Sigmoid colon (tissue), 7 donors: ENCODE measurements around the gene CHST8. TPM values are rescaled to one million over a fixed set of nuclear protein-coding genes. Genes with fewer than 3 reads are reported as not detected.
"Not testable (repeated sequence)": the region's sequence is repeated elsewhere in the genome, so short reads cannot be mapped to it uniquely, and the experiment has no call there.

Source experiments
- DNase-seq: peaks from one replicate; pipeline ENCODE4 v3.0.0-alpha.2; 2019
- H3K27ac ChIP-seq, 4 donors: fragments of 200-600 bp; sonication (generic); one replicate each; pipeline ENCODE4 v1.5.1; 2016 to 2019; ENCODE audit warnings: mild to moderate bottlenecking in 1 of 4
- H3K27me3 ChIP-seq, 3 donors: fragments of 200-600 bp; sonication (generic); one replicate each; pipeline ENCODE4 v1.5.1; 2019; ENCODE audit warnings: mild to moderate bottlenecking in 1 of 3
- H3K36me3 ChIP-seq, 4 donors: fragments of 200-600 bp; sonication (generic); one replicate each; pipeline ENCODE4 v1.5.1; 2016 to 2019
- H3K4me1 ChIP-seq, 4 donors: fragments of 200-600 bp; sonication (generic); one replicate each; pipeline ENCODE4 v1.5.1; 2017 to 2019
- H3K4me3 ChIP-seq, 4 donors: fragments of 200-600 bp; sonication (generic); one replicate each; pipeline ENCODE4 v1.5.1; 2017 to 2019; ENCODE audit warnings: mild to moderate bottlenecking in 2 of 4, moderate library complexity in 1 of 4
- H3K9me3 ChIP-seq, 4 donors: fragments of 200-600 bp in 3 of 4; sonication (generic) in 3 of 4; one replicate each; pipeline versions ENCODE4 v1.5.1 to v1.6.1; 2013 to 2019
- EP300 ChIP-seq, 4 donors: sonication (generic); formaldehyde crosslinking; IDR thresholded peaks; one replicate each; pipeline ENCODE4 v1.6.1; 2017; ENCODE audit warnings: antibody characterized with exemption in 4 of 4
- POLR2A ChIP-seq, 2 donors: fragments of 450-650 bp; IDR thresholded peaks; one replicate each; pipeline ENCODE4 v1.6.1; 2016; ENCODE audit warnings: antibody characterized with exemption in 2 of 2, mild to moderate bottlenecking in 2 of 2, moderate library complexity in 2 of 2
- POLR2AphosphoS5 ChIP-seq, 4 donors: sonication (generic); formaldehyde crosslinking; IDR thresholded peaks; one replicate each; pipeline ENCODE4 v1.6.1; 2017; ENCODE audit warnings: antibody characterized with exemption in 4 of 4
- WGBS, 2 donors: extraction: QIAGEN DNeasy Blood & Tissue Kit; methylation state at CpG; one replicate each; pipeline ENCODE4 v1.1.7; 2013; 5-methylcytosine and 5-hydroxymethylcytosine counted together
- intact Hi-C: fragments of 100-400 bp; cut with DNase I; formaldehyde crosslinking; loops from one replicate; pipeline ENCODE4 v1.15.1; 2023
- polyA plus RNA-seq, 3 donors: library from polyadenylated mRNA; stranded (reverse); fragments of 200-250 nt; gene quantifications; one replicate each; pipeline ENCODE4 v1.2.3, GENCODE V29; 2013
- total RNA-seq, 4 donors: library from RNA; depleted of rRNA; stranded (reverse); fragments of >200 nt; gene quantifications; one replicate each; pipeline ENCODE4 v1.1.0, GENCODE V29; 2016
- TF ChIP-seq, protein P1 (sequence below), 4 experiments: fragments of 450-650 bp in 3 of 4; fragments of 200-600 bp in 1 of 4; IDR thresholded peaks; one replicate each; pipeline ENCODE4 v1.5.1; 2016 to 2019; ENCODE audit warnings: antibody characterized with exemption in 4 of 4, mild to moderate bottlenecking in 3 of 4, moderate library complexity in 2 of 4
- donor health status: healthy with polysubstance abuse.
- donor health status: Bipolar disorder and iron deficiency.
- donor health status: healthy.

The CHST8 gene
- total and polyA plus RNA-seq, 7 donors = 0.35 to 0.60 (median 0.36) TPM; not detected in 4

DNA sequence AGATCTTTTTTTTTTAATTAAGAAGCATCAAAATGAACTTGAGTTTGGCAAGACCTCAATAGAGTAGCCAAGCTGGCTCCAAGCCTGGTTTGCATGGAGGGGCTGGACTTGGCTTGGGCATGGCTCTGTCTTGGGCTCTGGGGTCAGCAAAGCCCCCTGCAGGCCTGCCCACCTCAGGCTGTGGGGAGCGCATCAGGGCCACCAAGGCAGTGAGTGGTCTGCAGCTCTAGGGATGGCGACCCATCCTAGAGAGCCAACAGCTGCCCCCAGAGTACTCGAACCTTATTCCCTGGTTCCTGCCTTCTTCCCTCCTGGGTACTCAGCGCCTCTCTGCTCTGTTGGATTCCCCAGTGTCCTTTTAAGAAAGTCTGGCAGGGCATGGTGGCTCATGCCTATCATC lies 5.4 kb upstream of the CHST8 start:
- Histone ChIP-seq H3K4me1 (peaks cover 0 to 3% (median 0%) of the 10 kb centered on the region in 4 donors), H3K9me3 (no peaks in the 10 kb centered on the region), H3K4me3 (no peak overlapping the region), H3K27me3 (peaks cover 6 to 21% (median 10%) of the 10 kb centered on the region in 3 donors), H3K27ac (no peak overlapping the region), H3K36me3 (no peaks in the 10 kb centered on the region)
- TF ChIP-seq POLR2A (IDR thresholded peaks at IDR 0.05) (no peak), POLR2AphosphoS5 (IDR thresholded peaks at IDR 0.05) (no peak), EP300 (IDR thresholded peaks at IDR 0.05) (no peak)
- TF ChIP-seq, protein P1, sequence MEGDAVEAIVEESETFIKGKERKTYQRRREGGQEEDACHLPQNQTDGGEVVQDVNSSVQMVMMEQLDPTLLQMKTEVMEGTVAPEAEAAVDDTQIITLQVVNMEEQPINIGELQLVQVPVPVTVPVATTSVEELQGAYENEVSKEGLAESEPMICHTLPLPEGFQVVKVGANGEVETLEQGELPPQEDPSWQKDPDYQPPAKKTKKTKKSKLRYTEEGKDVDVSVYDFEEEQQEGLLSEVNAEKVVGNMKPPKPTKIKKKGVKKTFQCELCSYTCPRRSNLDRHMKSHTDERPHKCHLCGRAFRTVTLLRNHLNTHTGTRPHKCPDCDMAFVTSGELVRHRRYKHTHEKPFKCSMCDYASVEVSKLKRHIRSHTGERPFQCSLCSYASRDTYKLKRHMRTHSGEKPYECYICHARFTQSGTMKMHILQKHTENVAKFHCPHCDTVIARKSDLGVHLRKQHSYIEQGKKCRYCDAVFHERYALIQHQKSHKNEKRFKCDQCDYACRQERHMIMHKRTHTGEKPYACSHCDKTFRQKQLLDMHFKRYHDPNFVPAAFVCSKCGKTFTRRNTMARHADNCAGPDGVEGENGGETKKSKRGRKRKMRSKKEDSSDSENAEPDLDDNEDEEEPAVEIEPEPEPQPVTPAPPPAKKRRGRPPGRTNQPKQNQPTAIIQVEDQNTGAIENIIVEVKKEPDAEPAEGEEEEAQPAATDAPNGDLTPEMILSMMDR (IDR thresholded peaks at IDR 0.05) = no peak
- intact Hi-C loops = no loop called here
- 80 to 87% methylated on average over 4 of the region's 4 CpGs for WGBS, 2 donors
- DNase-seq = no peak

DNA sequence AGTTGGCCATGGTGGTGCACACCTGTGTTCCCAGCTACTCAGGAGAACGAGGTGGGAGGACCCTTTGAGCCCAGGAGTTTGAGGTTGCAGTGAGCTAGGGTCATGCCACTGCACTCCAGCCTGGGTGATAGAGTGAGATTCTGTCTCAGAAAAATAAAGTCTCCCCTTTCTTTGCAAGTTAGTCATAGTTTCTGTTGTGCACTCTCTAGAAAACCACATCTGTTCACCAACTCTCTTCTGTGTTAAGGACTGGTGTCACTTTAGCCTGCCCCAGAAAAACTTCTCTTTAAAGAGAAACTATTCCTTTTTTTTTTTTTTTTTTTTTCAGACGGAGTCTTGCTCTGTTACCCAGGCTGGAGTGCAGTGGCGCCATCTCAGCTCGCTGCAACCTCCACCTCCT lies 4.9 kb upstream of the CHST8 start:
- Histone ChIP-seq H3K4me1 (peaks cover 0 to 7% (median under 1%) of the 10 kb centered on the region in 4 donors), H3K9me3 (no peaks in the 10 kb centered on the region), H3K4me3 (no peak overlapping the region), H3K27me3 (peaks cover 8 to 26% (median 13%) of the 10 kb centered on the region in 3 donors), H3K27ac (no peak overlapping the region), H3K36me3 (no peaks in the 10 kb centered on the region)
- TF ChIP-seq EP300 (IDR thresholded peaks at IDR 0.05) = no peak
- no peak for TF ChIP-seq POLR2A (IDR thresholded peaks at IDR 0.05)
- TF ChIP-seq POLR2AphosphoS5 (IDR thresholded peaks at IDR 0.05) = no peak
- TF ChIP-seq, protein P1 (IDR thresholded peaks at IDR 0.05) = no peak
- DNase-seq = no peak
- WGBS, 2 donors = 66 to 80% methylated on average over 4 of the region's 4 CpGs
- intact Hi-C loops = no loop called here

DNA sequence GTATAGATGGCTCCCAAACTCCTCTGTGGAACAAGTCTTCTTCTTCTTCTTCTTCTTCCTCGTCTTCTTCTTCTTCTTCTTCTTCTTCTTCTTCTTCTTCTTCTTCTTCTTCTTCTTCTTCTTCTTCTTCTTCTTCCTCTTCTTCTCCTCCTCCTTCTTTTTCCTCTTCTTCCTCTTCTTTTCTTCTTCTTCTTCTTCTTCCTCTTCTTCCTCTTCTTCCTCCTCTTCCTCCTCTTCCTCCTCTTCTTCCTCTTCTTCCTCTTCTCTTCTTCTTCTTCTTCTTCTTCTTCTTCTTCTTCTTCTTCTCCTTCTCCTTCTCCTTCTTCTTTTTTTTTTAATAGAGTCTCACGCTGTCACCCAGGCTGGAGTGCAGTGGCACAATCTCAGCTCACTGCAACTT lies 3.4 kb upstream of the CHST8 start:
- 45 to 80% methylated on average over 2 of the region's 2 CpGs for WGBS, 2 donors
- H3K4me3 ChIP-seq, DNase-seq, H3K9me3 ChIP-seq, H3K36me3 ChIP-seq, H3K27ac ChIP-seq, intact Hi-C loops: not testable (repeated sequence)
- Histone ChIP-seq H3K27me3 (peaks cover 22 to 41% (median 28%) of the 10 kb centered on the region in 3 donors), H3K4me1 (peaks cover 0 to 22% (median 16%) of the 10 kb centered on the region in 4 donors)

DNA sequence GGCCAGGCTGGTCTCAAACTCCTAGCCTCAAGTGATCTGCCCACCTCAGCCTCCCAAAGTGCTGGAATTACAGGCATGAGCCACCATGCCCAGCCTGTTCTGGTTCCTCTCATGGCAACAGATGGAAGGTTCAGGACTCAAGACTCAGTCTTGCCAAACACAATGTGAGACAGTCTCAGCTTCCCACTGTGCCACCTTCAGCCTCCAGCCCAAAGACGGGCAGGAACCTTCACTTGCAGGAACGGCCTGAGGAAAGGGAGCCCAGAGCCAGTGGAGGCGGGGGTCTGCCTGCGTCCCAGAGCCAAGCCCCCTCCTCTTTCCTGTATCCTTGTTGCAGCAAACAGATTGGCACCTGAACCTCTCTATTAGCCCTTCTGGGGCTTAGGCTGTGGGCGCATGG lies 2.9 kb upstream of the CHST8 start:
- DNase-seq = peak; percentile 32
- Histone ChIP-seq H3K4me3 (no peak overlapping the region), H3K9me3 (no peaks in the 10 kb centered on the region), H3K27me3 (peaks cover 27 to 47% (median 32%) of the 10 kb centered on the region in 3 donors), H3K27ac (no peak overlapping the region), H3K36me3 (no peaks in the 10 kb centered on the region), H3K4me1 (peaks cover 0 to 24% (median 16%) of the 10 kb centered on the region in 4 donors)
- TF ChIP-seq, protein P1 (IDR thresholded peaks at IDR 0.05) = no peak
- no peak for TF ChIP-seq POLR2AphosphoS5 (IDR thresholded peaks at IDR 0.05)
- intact Hi-C loops = no loop called here
- WGBS, 2 donors = 72 to 79% methylated on average over 5 of the region's 5 CpGs

DNA sequence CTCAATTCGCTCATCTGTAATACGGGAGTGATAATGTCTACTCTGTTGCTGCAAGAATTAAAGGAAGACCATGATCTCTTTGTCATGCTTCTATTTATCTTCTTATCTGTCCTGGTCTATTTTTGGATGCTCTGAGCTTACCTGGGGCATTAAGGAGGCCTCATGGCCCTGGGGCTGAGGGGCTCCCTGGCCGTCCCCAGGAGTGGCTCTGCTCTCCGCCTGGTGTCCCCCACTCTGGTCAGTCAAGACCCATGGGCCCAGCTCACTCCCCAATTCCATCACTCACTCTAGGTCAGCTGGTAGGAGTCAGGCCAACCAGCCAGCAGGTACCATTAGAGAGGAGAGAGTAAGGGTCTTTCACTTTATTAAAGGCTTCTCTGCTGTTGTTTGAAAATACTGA lies 1.1 kb upstream of the CHST8 start:
- Histone ChIP-seq H3K27ac (no peak overlapping the region), H3K36me3 (no peaks in the 10 kb centered on the region), H3K27me3 (peaks cover 39 to 64% (median 45%) of the 10 kb centered on the region in 3 donors), H3K4me1 (peaks cover 0 to 24% (median 16%) of the 10 kb centered on the region in 4 donors), H3K9me3 (no peaks in the 10 kb centered on the region), H3K4me3 (no peak overlapping the region)
- TF ChIP-seq POLR2AphosphoS5 (IDR thresholded peaks at IDR 0.05) (no peak), POLR2A (IDR thresholded peaks at IDR 0.05) (no peak), EP300 (IDR thresholded peaks at IDR 0.05) (no peak)
- TF ChIP-seq, protein P1 (IDR thresholded peaks at IDR 0.05) = no peak
- intact Hi-C loops = no loop called here
- 90 to 93% methylated on average over 4 of the region's 4 CpGs for WGBS, 2 donors
- peak; percentile 2 for DNase-seq
